KMS-11 (cell line): ENCODE results near the gene MAPK12.

Source experiments
- H2AFZ ChIP-seq: fragments of 200-600 bp; sonication (generic); 2 replicates; pipeline ENCODE4 v1.6.1; 2016; ENCODE audit warnings: antibody characterized with exemption, mixed run types, low read depth
- H3K27ac ChIP-seq: fragments of 200-600 bp; sonication (generic); 2 replicates; pipeline ENCODE4 v1.6.1; 2016; ENCODE audit warnings: mild to moderate bottlenecking, mixed run types
- H3K27me3 ChIP-seq: fragments of 200-600 bp; sonication (generic); 2 replicates; pipeline ENCODE4 v1.6.1; 2017; ENCODE audit warnings: mild to moderate bottlenecking, low read depth, mixed run types, moderate library complexity; ENCODE audit not compliant: insufficient read depth
- H3K36me3 ChIP-seq: fragments of 200-600 bp; sonication (generic); 2 replicates; pipeline ENCODE4 v1.6.1; 2017; ENCODE audit warnings: mild to moderate bottlenecking, mixed run types; ENCODE audit not compliant: insufficient read depth
- H3K4me1 ChIP-seq: fragments of 200-600 bp; sonication (generic); 2 replicates; pipeline ENCODE4 v1.6.1; 2016; ENCODE audit warnings: mild to moderate bottlenecking, low read depth, mixed run types; ENCODE audit not compliant: poor library complexity, severe bottlenecking
- H3K4me2 ChIP-seq: fragments of 200-600 bp; sonication (generic); 2 replicates; pipeline ENCODE4 v1.7.0; 2016; ENCODE audit warnings: mild to moderate bottlenecking, mixed run types
- H3K4me3 ChIP-seq: fragments of 200-600 bp; sonication (generic); IDR thresholded peaks from 2 replicates; pipeline ENCODE4 v1.6.1; 2017; ENCODE audit warnings: low read depth, low read length, mixed read lengths; ENCODE audit not compliant: insufficient read depth
- H3K79me2 ChIP-seq: fragments of 200-600 bp; sonication (generic); 2 replicates; pipeline ENCODE4 v1.6.1; 2016; ENCODE audit warnings: low read depth, mixed run types; ENCODE audit not compliant: insufficient read depth
- H3K9ac ChIP-seq: fragments of 200-600 bp; sonication (generic); 2 replicates; pipeline ENCODE4 v1.6.1; 2016; ENCODE audit warnings: mild to moderate bottlenecking, mixed run types
- H4K20me1 ChIP-seq: fragments of 200-600 bp; sonication (generic); 2 replicates; pipeline ENCODE4 v1.6.1; 2016; ENCODE audit warnings: mild to moderate bottlenecking, mixed run types; ENCODE audit not compliant: insufficient read depth
- CTCF ChIP-seq: fragments of 200-600 bp; sonication (generic); conservative IDR thresholded peaks from 2 replicates; pipeline ENCODE4 v1.6.1; 2017; ENCODE audit warnings: low read depth, mild to moderate bottlenecking, antibody characterized with exemption, low read length, moderate library complexity, mixed read lengths

MAPK12 gene

GRCh38 chr22:50253046-50253915 is 8.2 kb downstream of the MAPK12 start:
- no peaks in the 10 kb centered on the region for H3K27me3 ChIP-seq
- no peak overlapping the region for H3K9ac ChIP-seq
- H3K4me2 ChIP-seq: no peak overlapping the region
- no peaks in the 10 kb centered on the region for H3K4me1 ChIP-seq
- no peaks in the 10 kb centered on the region for H3K36me3 ChIP-seq
- no peaks in the 10 kb centered on the region for H3K79me2 ChIP-seq
- H4K20me1 ChIP-seq: no peaks in the 10 kb centered on the region
- TF ChIP-seq CTCF: no peak
- H2AFZ ChIP-seq: no peak overlapping the region
- H3K4me3 ChIP-seq: no peak overlapping the region
- H3K27ac ChIP-seq: no peak overlapping the region

- no peak overlapping the region for H3K4me2 ChIP-seq
- H2AFZ ChIP-seq: no peak overlapping the region
- no peak overlapping the region for H3K9ac ChIP-seq
Measured at GRCh38 chr22:50252082-50253045, 9.1 kb downstream of the MAPK12 start.

GRCh38 chr22:50251477-50252081 is 9.9 kb downstream of the MAPK12 start:
- no peaks in the 10 kb centered on the region for H3K36me3 ChIP-seq
- no peak for TF ChIP-seq CTCF

More at GRCh38 chr22:50252082-50253045, 9.1 kb downstream of the MAPK12 start:
- no peaks in the 10 kb centered on the region for H3K79me2 ChIP-seq
- TF ChIP-seq CTCF: 0 out of 2 replicates have a peak, but pooled peaks have one; percentile 37
- no peaks in the 10 kb centered on the region for H3K4me1 ChIP-seq
- no peaks in the 10 kb centered on the region for H3K27me3 ChIP-seq
- no peaks in the 10 kb centered on the region for H4K20me1 ChIP-seq
- no peaks in the 10 kb centered on the region for H3K36me3 ChIP-seq
- no peak overlapping the region for H3K4me3 ChIP-seq
- H3K27ac ChIP-seq: no peak overlapping the region

More at GRCh38 chr22:50251477-50252081, 9.9 kb downstream of the MAPK12 start:
- Histone ChIP-seq H4K20me1 (no peaks in the 10 kb centered on the region), H3K27ac (no peak overlapping the region), H2AFZ (no peak overlapping the region), H3K79me2 (no peaks in the 10 kb centered on the region), H3K4me1 (no peaks in the 10 kb centered on the region), H3K4me3 (no peak overlapping the region), H3K4me2 (no peak overlapping the region), H3K27me3 (no peaks in the 10 kb centered on the region), H3K9ac (no peak overlapping the region)
